KOPT-K1 (cell line): ENCODE measurements around the gene ANO6.
"Not testable (repeated sequence)": the region's sequence is repeated elsewhere in the genome, so short reads cannot be mapped to it uniquely, and the experiment has no call there.

Experiments used
- H3K27ac ChIP-seq: fragments of 200-600 bp; sonication (generic); 2 replicates; pipeline ENCODE4 v1.5.1; 2016; ENCODE audit warnings: antibody characterized with exemption, mild to moderate bottlenecking, low read depth, low read length; ENCODE audit not compliant: poor library complexity, severe bottlenecking
- H3K36me3 ChIP-seq: fragments of 200-600 bp; sonication (generic); 2 replicates; pipeline ENCODE4 v1.5.1; 2017; ENCODE audit warnings: antibody characterized with exemption, mild to moderate bottlenecking, low read length, moderate library complexity; ENCODE audit not compliant: insufficient read depth
- H3K9me3 ChIP-seq: fragments of 200-600 bp; sonication (generic); 2 replicates; pipeline ENCODE4 v1.5.1; 2017; ENCODE audit warnings: antibody characterized with exemption, low read length, mild to moderate bottlenecking; ENCODE audit not compliant: insufficient read depth, poor library complexity, severe bottlenecking

Gene ANO6

DNA sequence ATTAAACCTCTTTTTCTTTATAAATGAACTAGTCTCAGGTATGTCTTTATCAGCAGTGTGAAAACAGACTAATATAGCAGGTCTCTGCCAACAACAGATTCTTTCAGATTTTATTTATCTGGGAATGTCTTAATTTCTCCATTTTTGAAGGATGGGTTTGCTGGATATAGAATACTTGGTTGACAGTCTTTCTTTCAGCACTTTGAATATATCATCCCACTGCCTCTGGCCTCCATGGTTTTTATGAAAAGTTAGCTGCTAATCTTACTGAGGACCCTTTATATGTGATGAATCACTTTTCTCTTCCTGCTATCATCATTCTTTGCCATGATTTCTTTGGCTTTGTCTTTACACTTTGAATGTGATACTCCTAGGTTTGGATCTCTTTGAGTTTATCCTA is 148.0 kb downstream of the ANO6 start:
- Histone ChIP-seq H3K36me3 (peaks cover 53% of the 10 kb centered on the region), H3K9me3 (peaks cover 44% of the 10 kb centered on the region), H3K27ac (no peak overlapping the region)

DNA sequence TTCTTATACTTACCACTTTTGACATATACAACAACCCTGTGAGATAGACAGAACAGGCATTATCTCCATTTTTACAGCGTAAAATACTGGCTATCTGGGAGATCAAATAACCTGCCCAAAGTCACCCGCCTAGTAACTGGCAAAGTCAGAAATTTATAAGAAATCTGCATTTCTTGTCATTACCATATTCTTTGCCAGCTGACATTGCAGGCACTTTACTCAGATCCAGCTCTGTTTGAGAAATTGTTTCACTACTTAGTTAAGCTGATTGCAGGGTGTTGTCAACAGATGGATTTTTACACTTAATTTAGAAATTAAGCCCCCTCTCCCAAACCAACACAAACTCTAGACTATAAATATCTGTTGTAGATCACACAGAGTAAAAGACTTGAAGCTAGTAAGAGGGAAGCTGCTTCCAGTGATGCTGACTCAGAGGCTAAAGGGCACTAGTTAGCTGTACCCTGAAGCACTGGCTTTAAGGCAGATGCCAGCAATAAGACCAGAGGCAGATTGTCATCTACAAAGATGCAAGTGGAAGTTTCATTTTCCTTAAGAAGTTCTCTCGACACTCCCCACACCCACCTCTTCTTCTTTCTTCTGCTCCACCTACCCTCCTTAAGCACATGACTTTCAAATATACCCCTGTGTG is 153.1 kb downstream of the ANO6 start:
- H3K36me3 ChIP-seq, result peaks cover 41% of the 10 kb centered on the region

DNA sequence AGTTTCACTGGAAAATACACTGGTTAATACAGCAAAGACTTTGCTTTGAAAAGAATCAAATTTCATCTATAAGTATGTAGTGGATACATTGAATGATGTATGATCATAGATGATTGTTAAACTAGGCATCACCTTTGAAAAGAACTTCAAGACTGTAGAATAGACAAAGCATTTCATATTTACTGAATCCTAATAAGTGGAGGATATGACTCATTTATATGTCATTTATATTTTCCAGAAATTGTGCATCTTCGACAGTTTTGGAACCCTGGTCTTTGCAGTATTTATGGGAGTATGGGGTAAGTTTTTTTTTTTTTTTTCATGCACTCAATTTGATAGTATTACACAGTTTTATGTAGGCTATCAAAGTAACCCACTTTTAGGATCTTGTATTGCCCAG is 161.9 kb downstream of the ANO6 start:
- peaks cover 52% of the 10 kb centered on the region for H3K36me3 ChIP-seq
- H3K9me3 ChIP-seq, result no peaks in the 10 kb centered on the region
- H3K27ac ChIP-seq, result no peak overlapping the region

More for the DNA sequence above, 153.1 kb downstream of the ANO6 start:
- Histone ChIP-seq H3K27ac (no peak overlapping the region), H3K9me3 (peaks cover 17% of the 10 kb centered on the region)

DNA sequence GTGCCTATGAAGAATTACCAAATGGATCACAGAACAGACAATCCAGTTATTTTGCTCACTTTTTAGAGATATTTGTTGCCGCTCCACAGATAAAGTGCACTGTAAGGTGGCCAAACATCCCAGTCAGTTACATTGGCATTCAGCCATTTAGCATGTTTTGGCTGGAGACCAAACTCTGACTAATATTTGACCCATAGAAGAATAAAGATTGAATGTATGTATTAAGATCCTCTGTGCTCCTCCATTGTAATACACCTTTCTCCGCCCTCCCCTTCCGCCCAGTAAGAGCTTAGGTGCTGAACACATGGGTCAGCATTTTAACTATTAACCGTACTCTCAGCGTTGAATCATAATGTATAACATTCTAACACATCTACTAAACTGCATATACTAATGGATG is 163.4 kb downstream of the ANO6 start:
- Histone ChIP-seq H3K36me3 (peaks cover 65% of the 10 kb centered on the region), H3K9me3 (no peaks in the 10 kb centered on the region), H3K27ac (no peak overlapping the region)

DNA sequence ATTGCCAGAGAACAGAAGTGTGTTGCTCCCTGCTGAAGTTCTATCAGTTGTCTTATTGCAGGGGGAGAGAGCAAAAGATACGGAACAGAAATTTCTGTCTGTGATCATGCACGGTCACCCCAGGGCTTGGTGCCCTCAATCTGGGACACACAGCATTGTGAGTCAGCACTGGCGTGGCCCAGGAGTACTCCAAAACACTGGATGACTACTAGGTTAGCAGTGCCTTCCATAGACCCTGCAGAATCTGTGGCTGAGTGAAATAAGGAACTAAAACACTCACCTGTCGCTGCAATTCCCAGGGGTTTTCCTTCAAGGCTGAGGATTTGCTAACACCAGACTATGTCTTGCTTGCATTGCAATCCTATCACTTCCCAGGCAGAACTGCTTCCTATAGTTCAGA is 165.5 kb downstream of the ANO6 start:
- Histone ChIP-seq H3K27ac (no peak overlapping the region), H3K36me3 (peaks cover 85% of the 10 kb centered on the region), H3K9me3 (no peaks in the 10 kb centered on the region)

DNA sequence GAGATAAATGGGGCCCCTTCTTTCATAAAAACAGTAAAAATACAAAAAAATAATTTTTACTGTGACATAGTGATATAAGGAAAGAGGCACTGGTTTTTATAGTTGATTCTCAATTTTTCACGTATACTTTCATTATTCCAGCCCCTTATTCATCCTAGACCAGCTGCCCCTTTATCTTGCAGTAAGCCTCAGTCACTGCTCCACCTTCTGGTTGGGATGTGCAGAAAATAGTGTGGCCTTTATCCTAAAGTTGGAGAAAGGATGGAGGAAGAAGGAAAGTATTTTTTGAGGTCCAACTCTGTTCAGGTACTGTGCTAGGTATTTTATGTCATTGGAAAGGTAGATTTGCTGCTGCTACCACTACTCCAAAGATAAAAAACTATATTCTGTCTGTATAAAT is 172.7 kb downstream of the ANO6 start:
- peaks cover 20% of the 10 kb centered on the region for H3K9me3 ChIP-seq
- peaks cover 76% of the 10 kb centered on the region for H3K36me3 ChIP-seq
- no peak overlapping the region for H3K27ac ChIP-seq

DNA sequence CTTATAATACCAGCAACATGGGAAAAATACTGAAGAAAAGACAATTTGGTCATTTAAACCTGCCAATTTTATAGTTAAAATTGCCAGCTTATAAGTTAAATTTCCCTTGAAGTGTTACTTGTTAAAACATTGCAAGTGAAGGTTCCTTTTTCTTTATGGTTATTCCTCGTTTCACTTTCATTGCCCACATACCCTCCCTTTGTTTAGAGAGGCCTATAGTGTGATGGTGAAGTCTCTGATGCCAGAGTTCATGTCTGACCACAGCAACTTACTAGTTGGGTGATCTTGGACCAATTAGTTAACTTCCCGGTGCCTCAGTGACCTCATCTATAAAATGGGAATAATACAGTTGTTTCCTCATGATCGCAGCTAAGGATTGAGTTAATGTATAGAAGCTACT is 173.5 kb downstream of the ANO6 start:
- H3K36me3 ChIP-seq, result peaks cover 74% of the 10 kb centered on the region
- H3K9me3 ChIP-seq, result peaks cover 26% of the 10 kb centered on the region
- no peak overlapping the region for H3K27ac ChIP-seq

DNA sequence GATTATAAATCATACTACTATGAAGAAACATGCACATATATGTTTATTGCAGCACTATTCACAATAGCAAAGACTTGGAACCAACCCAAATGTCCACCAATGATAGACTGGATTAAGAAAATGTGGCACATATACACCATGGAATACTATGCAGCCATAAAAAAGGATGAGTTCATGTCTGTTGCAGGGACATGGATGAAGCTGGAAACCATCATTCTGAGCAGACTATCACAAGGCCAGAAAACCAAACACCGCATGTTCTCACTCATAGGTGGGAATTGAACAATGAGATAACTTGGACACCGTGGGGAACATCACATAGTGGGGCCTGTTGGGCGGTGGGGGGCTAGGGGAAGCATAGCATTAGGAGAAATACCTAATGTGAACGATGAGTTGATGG is 181.6 kb downstream of the ANO6 start:
- Histone ChIP-seq H3K36me3 (peaks cover 34% of the 10 kb centered on the region), H3K9me3 (peaks cover 16% of the 10 kb centered on the region)
- H3K27ac ChIP-seq, result not testable (repeated sequence)

DNA sequence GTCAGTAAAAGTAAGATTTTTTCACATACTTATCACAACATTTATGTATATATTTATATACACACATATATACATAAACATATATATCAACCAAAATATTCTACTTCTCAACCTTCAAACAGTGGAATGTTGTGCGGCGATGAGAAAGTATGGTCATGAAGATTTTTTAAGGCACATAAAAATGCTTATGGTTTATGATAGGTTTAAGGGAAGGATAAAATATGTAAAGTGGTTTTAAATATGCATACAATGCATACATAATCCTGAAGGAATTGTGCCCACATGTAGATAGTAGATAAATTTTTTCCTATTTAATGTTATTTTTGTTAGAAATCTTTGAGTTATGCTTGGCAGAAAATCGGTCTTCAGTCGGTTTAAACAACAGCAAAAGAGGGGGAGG is 182.7 kb downstream of the ANO6 start:
- Histone ChIP-seq H3K27ac (no peak overlapping the region), H3K36me3 (peaks cover 37% of the 10 kb centered on the region), H3K9me3 (peaks cover 6% of the 10 kb centered on the region)

DNA sequence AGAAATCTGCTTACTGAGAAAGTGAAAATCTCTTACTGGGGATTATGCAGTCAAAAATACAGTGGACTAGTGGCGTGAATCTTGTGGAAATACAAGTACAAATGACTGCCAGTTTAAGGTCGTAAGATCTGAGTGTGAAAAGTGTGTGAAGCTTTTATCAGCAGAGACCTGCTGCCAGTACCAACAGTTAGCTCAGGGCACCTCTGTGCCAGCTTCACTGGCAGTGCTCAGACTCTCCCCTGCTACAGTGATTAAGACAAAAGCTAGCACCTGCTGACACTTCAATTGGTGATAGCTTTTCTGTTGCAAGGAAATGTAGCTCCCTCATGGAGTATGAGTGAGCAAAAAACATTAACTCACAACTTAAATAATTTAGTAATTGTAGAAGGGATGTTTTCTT is 185.1 kb downstream of the ANO6 start:
- H3K9me3 ChIP-seq, result no peaks in the 10 kb centered on the region
- H3K27ac ChIP-seq, result no peak overlapping the region
- H3K36me3 ChIP-seq, result peaks cover 56% of the 10 kb centered on the region

DNA sequence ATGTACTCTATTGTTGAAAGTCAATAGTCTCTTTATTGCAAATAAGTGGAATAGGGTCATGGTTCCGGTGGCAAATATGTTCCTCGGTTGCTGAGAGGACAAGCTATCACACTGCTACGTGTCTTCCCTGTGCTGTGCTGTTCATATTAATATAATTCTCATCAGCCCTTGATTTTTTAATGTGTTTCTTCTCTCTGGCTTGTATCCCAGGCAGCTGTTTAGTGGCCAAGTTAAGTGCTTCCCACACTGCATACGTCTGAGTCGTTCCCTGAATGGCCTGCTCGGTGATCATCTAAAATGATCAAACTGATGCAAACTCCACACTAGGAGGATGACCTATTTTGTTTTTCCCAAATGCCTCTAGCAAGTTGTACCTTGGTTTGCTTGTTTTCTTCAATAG is 186.4 kb downstream of the ANO6 start:
- Histone ChIP-seq H3K36me3 (peaks cover 57% of the 10 kb centered on the region), H3K27ac (no peak overlapping the region), H3K9me3 (no peaks in the 10 kb centered on the region)

DNA sequence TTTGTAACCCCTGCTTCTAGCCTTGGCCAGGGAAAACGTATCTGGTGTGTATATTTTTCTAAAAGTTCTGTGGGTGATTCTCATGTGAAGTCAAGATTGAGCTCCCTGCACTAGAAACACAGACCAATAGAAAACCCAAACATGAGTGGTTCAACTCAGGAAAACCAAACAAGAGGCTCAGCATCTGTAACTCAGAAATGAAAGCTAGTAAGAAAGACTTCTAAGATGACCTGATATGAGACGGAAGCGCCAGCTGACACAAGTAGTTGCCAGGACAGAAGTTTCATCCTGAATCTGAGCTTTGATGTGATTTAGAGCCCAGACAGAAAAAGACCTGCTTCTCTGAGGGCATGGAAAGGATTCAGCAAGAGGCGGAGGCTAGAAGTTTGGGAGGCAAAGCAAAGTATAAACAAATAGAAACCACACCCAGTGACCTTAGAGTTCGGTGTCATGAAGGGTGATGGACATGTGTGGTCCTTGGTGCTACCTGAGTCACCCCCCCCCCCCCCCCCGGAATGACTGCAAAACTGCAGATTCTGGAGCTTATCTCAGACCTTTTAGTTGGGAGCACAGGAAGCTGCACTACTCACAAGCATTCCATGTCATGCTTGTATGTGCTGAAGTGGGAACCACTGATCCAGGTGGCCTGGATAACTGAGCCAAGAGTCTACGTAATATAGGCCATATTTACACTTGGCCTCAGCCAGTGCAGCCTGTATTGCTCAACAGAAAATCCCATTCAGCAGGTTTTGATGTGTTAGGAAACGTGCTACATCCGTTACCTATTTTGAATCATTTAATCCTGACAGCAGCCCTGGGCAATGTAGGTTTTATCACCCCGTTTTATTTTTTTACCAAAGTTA is 191.3 kb downstream of the ANO6 start:
- Histone ChIP-seq H3K27ac (peak overlapping the region; percentile 90), H3K9me3 (no peaks in the 10 kb centered on the region), H3K36me3 (peaks cover 63% of the 10 kb centered on the region)

DNA sequence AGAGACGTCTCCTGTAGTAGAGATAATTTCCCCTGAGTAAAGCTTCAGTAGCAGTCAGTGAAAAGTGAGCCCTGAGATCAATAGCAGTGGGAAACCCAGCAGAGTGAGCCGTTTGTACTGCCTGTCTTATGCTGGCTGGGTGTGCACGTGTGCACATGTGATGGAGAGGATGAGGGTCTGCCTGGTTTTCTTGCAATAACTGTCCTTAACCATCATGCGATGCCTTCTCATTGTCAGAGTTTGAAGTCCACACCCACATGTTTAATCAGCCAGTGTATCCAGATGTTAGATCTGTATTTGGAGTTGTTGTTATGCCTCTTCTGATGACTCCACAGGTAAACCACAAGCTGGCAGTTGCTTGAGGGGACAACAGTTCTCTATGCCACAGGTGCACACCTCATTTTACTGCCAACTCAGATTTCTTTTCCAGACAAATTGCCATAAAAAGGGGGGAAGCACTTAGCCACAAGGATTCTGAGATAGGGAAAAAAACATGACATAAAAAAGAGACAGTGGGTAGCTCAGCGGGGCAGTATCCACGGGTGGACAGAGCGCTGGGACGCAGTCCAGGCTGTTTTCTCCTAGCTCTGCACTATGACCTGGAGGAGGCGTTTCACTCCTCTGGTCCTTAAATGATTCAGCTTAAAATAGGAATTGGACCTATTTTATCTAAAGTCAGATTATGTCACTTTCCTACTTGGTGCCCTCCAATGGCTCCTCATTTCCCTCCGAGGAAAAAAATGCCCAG is 192.3 kb downstream of the ANO6 start:
- Histone ChIP-seq H3K27ac (peak overlapping the region; percentile 90), H3K9me3 (no peaks in the 10 kb centered on the region), H3K36me3 (peaks cover 63% of the 10 kb centered on the region)

DNA sequence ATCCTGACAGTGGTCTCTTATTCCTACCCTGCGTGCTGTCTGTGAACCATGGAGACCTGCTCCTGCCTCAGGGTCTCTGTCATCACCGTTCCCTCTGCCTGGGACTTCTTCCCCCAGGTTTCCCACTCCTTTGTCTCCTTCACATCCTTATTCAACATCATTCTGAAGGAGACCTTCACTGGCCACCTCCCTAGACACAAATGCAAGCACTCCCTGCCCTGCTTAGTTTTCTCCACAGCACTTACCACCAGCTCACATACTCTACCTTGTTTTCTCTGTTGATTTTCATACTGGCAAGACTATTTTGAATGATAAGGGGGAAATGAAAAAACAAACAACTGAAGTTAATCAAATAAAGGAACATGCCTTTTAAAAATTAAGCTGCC is 192.8 kb downstream of the ANO6 start:
- Histone ChIP-seq H3K27ac (peak overlapping the region; percentile 90), H3K9me3 (no peaks in the 10 kb centered on the region), H3K36me3 (peaks cover 62% of the 10 kb centered on the region)

DNA sequence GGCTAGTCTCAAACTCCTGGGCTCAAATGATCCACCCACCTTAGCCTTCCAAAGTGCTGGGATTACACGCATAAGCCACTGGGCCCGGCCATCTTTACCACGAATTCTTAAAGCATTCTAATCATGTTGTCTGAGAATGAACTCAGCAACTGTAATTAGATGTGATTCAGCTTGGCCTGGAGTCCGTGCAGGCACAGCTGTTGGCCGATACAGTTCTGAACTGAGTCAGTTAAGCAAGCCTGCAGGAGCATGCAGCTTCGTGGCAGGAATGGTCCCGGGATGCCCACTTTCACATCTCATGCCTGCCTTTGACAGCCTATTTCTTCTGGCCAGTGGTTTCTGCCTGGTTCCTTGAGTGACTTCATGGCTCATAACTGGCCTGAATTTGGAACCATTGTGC is 194.1 kb downstream of the ANO6 start:
- H3K36me3 ChIP-seq, result peaks cover 55% of the 10 kb centered on the region
- no peaks in the 10 kb centered on the region for H3K9me3 ChIP-seq
- H3K27ac ChIP-seq, result peak overlapping the region; percentile 90
